AG09309 (cell line): ENCODE measurements around the gene FAM13C.

Experiments used
- DNase-seq: peaks from one replicate; pipeline ENCODE4 v3.0.0-alpha.2; 2010; ENCODE audit warnings: low read depth
- H3K4me3 ChIP-seq: 2 replicates; pipeline ENCODE4 v1.5.1; 2011; ENCODE audit warnings: mild to moderate bottlenecking, low read depth, low read length, moderate library complexity; ENCODE audit not compliant: control insufficient read depth
- TF ChIP-seq, protein P1 (sequence below): IDR thresholded peaks from 2 replicates; pipeline ENCODE4 v1.5.1; 2011; ENCODE audit warnings: mild to moderate bottlenecking, low read depth, low read length, inconsistent platforms; ENCODE audit not compliant: insufficient read depth, control insufficient read depth; ENCODE audit errors: missing control alignments

FAM13C gene

DNA sequence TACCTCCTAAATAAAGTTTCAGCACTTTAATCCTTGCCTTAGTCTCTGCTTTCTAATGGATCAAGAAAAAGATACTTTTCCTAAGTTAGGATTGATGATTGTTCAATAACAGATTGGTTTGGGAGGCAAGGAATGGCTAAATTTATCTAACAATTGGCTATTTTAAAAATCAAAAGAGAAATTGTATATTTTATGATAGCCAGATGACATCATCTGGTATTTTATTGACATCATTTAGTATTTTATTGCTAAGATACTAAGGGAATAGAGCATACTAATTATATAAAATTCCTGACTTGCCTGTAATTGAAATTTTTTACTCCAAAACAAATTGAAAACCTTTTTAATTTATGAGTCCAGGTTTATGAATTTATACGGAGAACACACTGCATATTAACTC is 19.3 kb upstream of the FAM13C start:
- no peak for DNase-seq
- no peak overlapping the region for H3K4me3 ChIP-seq
- TF ChIP-seq, protein P1, sequence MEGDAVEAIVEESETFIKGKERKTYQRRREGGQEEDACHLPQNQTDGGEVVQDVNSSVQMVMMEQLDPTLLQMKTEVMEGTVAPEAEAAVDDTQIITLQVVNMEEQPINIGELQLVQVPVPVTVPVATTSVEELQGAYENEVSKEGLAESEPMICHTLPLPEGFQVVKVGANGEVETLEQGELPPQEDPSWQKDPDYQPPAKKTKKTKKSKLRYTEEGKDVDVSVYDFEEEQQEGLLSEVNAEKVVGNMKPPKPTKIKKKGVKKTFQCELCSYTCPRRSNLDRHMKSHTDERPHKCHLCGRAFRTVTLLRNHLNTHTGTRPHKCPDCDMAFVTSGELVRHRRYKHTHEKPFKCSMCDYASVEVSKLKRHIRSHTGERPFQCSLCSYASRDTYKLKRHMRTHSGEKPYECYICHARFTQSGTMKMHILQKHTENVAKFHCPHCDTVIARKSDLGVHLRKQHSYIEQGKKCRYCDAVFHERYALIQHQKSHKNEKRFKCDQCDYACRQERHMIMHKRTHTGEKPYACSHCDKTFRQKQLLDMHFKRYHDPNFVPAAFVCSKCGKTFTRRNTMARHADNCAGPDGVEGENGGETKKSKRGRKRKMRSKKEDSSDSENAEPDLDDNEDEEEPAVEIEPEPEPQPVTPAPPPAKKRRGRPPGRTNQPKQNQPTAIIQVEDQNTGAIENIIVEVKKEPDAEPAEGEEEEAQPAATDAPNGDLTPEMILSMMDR = no peak

DNA sequence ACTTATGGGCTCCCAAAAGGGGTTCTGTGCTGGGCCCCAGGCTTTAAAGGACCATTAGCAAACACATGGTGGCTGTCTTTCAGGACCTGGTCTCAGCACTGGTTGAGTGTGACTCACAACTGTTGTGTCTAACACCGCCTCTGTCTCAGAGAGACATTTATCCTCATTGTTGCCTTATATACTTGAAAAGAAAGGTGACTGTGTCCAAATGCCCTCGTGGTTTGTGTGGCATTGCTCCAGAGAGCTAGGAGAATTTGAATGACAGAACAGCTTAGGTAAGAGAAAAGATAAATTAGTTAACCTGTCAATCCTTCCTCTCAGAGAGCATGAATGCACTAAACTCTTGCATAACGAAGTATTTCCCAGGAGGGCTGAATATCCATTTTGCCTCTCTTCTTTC is 14.5 kb upstream of the FAM13C start:
- H3K4me3 ChIP-seq = no peak overlapping the region
- TF ChIP-seq, protein P1 = no peak
- DNase-seq = no peak

- TF ChIP-seq, protein P1 = no peak
- DNase-seq = no peak
- no peak overlapping the region for H3K4me3 ChIP-seq
Observed at GRCh38 chr10:59375990-59376389, 13.6 kb upstream of the FAM13C start.

GRCh38 chr10:59374916-59375315 is 12.6 kb upstream of the FAM13C start:
- no peak overlapping the region for H3K4me3 ChIP-seq
- TF ChIP-seq, protein P1 = no peak
- no peak for DNase-seq

DNA sequence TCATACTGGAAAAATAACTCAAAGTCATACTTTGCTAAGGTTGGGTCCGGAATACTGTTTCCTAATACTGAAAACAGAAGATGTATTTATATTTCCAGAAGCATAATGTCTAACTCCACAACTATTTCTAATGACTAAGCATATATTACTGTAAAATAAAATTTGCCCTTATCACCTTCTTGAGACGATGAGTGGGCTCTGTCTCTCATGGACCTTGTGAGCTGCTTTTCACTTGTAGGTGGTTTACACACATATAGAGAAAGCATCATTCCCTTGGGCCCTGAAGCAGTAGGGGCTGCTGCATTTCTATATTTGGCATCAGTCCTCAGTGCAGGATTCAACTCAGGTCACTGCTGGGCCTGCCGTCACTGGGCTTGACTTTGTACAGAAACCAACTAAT is 10.7 kb upstream of the FAM13C start:
- no peak for DNase-seq
- TF ChIP-seq, protein P1 = no peak
- H3K4me3 ChIP-seq = no peak overlapping the region

DNA sequence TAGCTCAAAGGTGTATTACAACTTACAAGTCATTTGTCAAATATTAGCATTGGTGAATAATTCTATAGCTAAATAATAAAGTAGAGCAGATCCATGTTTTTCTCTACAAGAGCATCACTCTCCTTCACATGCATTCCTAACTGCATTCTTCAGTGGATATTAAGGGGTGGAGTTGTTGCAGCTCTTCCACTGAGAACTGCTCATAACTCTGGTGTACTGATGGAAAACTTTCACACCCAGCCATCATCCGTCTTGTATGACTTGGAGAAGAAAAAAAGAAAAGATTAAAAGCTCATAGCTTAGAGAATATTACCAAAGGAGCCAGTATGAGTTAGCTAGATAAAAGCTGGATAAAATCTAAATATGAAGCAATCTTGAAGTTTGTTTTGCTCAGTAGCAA is 10.2 kb upstream of the FAM13C start:
- H3K4me3 ChIP-seq = no peak overlapping the region
- TF ChIP-seq, protein P1 = no peak
- no peak for DNase-seq

- TF ChIP-seq, protein P1 = no peak
- no peak for DNase-seq
- no peak overlapping the region for H3K4me3 ChIP-seq
Observed at GRCh38 chr10:59366290-59366689, 3.9 kb upstream of the FAM13C start.
